Cardiac fibroblast (primary cell): ENCODE results near the gene MYH8.

Experiments
- DNase-seq, 2 donors: peaks; one replicate each; pipeline versions ENCODE4 v3.0.0 to v3.0.0-alpha.2; 2010; ENCODE audit warnings: low read depth in 2 of 2
- H3K4me3 ChIP-seq, 2 donors: replicated peaks in 1 of 2; 1 replicate in 1 of 2; 2 replicates in 1 of 2; pipeline ENCODE4 v1.5.1; 2011; ENCODE audit warnings: low read depth in 2 of 2, low read length in 2 of 2, mild to moderate bottlenecking in 2 of 2, moderate library complexity in 1 of 2
- TF ChIP-seq, protein P1 (sequence below): IDR thresholded peaks from one replicate; pipeline ENCODE4 v1.5.1; 2011; ENCODE audit warnings: low read depth, mild to moderate bottlenecking, low read length, inconsistent platforms

MYH8 gene

GRCh38 chr17:10421900-10422542 lies at the start of gene MYH8:
Gene MYH8 (minus strand): TSS chr17:10421950. CDS start chr17:10420227, 1,723 bp downstream.
- no peak within 1 kb of the TSS for H3K4me3 ChIP-seq
- DNase-seq, result no peak
- TF ChIP-seq, protein P1, sequence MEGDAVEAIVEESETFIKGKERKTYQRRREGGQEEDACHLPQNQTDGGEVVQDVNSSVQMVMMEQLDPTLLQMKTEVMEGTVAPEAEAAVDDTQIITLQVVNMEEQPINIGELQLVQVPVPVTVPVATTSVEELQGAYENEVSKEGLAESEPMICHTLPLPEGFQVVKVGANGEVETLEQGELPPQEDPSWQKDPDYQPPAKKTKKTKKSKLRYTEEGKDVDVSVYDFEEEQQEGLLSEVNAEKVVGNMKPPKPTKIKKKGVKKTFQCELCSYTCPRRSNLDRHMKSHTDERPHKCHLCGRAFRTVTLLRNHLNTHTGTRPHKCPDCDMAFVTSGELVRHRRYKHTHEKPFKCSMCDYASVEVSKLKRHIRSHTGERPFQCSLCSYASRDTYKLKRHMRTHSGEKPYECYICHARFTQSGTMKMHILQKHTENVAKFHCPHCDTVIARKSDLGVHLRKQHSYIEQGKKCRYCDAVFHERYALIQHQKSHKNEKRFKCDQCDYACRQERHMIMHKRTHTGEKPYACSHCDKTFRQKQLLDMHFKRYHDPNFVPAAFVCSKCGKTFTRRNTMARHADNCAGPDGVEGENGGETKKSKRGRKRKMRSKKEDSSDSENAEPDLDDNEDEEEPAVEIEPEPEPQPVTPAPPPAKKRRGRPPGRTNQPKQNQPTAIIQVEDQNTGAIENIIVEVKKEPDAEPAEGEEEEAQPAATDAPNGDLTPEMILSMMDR, result no peak

DNA sequence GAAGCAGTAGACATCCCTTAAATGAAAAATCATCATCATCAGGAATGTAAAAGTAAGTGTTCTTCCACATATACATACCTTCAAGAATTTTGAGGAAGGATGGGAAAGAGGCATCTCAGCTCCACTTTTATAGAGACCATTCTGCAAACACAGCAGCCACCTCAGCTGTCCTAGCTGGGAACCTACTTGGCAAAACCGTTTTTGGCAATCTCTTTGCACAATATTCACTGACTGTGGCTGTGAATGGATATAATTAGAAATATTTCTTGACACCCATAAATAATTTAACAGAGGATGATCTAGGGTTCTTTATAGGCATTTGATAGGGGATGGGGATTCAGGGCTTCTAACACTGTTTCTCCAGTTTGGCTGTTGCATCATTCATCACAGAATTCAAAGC lies 47.7 kb upstream of the MYH8 start, which contains the start of gene MYH4:
TSS of gene MYH4 (minus strand) at position 101 of the 400 bp plus-strand sequence. CDS start 2,814 bp downstream, outside the sequence.
- no peak for DNase-seq
- TF ChIP-seq, protein P1, result no peak
- H3K4me3 ChIP-seq, result no peak within 1 kb of the TSS

DNA sequence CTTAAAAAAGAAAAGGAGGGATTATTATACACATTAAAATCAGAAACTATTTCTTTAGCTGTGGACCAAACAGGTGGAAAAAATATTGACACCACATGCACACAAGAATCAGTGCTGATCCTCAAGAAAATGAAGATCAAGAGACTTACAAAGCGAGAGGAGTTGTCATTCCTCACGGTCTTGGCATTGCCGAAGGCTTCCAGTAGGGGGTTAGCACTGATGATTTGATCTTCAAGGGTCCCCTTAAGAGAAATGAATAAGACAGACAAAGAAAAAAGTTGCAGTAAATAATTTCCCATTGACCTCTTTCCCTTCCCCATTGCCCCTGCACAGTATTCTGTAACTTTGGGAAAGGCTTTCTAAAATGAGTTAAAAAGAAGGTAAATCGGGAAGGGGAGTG lies 41.7 kb upstream of the MYH8 start:
- no peak for DNase-seq
- TF ChIP-seq, protein P1, result no peak

DNA sequence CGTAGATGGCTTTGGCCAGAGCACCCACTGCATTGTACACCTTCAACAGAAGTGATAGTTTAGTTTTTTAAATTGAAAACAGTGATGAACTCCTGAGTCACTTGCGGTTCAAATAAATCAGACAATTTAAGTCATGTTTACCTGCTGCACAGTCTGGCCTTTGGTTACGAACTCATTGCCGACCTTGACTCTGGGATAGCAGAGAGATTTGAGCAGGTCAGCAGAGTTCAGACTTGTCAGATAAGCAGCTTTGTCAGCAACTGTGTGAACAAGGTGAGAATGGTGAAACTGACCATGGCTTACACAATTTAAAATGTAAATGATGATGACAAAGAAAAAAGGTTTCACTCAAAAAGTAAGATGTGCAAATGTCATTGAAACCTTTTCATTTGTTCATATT lies 38.3 kb upstream of the MYH8 start:
- DNase-seq, result no peak
- TF ChIP-seq, protein P1, result no peak
- no peak overlapping the region for H3K4me3 ChIP-seq

More for the DNA sequence above, 41.7 kb upstream of the MYH8 start:
- H3K4me3 ChIP-seq, result no peak overlapping the region

- no peak overlapping the region for H3K4me3 ChIP-seq
- DNase-seq, result no peak
- TF ChIP-seq, protein P1, result no peak
Observed at GRCh38 chr17:10458701-10459100, 37.0 kb upstream of the MYH8 start.

- no peak for DNase-seq
- TF ChIP-seq, protein P1, result no peak
- no peak overlapping the region for H3K4me3 ChIP-seq
Observed at GRCh38 chr17:10457952-10458351, 36.2 kb upstream of the MYH8 start.
